Measurements from ENCODE around the gene FKBP6.

DNA sequence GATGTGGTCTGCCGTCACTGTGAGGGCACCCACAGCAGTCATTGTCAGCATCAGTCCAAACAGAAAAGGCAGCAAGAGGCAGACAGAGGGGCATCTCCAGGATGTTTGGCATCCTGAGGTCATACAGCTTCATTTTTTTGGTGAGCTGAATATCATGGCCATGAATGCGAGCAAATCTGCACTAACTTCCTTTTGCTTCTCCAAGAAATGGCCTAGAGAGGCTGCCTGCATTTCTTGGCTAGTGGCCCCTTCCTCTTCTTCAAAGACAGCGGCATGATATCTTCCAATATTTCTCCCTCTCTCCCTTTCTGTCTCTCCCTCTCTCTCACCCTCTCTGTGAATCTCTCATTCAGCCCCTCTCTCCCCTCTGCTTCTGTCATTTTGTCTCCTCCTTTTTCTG lies 24.8 kb downstream of the FKBP6 start:
- TF ChIP-seq, protein P1, sequence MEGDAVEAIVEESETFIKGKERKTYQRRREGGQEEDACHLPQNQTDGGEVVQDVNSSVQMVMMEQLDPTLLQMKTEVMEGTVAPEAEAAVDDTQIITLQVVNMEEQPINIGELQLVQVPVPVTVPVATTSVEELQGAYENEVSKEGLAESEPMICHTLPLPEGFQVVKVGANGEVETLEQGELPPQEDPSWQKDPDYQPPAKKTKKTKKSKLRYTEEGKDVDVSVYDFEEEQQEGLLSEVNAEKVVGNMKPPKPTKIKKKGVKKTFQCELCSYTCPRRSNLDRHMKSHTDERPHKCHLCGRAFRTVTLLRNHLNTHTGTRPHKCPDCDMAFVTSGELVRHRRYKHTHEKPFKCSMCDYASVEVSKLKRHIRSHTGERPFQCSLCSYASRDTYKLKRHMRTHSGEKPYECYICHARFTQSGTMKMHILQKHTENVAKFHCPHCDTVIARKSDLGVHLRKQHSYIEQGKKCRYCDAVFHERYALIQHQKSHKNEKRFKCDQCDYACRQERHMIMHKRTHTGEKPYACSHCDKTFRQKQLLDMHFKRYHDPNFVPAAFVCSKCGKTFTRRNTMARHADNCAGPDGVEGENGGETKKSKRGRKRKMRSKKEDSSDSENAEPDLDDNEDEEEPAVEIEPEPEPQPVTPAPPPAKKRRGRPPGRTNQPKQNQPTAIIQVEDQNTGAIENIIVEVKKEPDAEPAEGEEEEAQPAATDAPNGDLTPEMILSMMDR (IDR thresholded peaks at IDR 0.05): no peak
- TF ChIP-seq, protein P2, sequence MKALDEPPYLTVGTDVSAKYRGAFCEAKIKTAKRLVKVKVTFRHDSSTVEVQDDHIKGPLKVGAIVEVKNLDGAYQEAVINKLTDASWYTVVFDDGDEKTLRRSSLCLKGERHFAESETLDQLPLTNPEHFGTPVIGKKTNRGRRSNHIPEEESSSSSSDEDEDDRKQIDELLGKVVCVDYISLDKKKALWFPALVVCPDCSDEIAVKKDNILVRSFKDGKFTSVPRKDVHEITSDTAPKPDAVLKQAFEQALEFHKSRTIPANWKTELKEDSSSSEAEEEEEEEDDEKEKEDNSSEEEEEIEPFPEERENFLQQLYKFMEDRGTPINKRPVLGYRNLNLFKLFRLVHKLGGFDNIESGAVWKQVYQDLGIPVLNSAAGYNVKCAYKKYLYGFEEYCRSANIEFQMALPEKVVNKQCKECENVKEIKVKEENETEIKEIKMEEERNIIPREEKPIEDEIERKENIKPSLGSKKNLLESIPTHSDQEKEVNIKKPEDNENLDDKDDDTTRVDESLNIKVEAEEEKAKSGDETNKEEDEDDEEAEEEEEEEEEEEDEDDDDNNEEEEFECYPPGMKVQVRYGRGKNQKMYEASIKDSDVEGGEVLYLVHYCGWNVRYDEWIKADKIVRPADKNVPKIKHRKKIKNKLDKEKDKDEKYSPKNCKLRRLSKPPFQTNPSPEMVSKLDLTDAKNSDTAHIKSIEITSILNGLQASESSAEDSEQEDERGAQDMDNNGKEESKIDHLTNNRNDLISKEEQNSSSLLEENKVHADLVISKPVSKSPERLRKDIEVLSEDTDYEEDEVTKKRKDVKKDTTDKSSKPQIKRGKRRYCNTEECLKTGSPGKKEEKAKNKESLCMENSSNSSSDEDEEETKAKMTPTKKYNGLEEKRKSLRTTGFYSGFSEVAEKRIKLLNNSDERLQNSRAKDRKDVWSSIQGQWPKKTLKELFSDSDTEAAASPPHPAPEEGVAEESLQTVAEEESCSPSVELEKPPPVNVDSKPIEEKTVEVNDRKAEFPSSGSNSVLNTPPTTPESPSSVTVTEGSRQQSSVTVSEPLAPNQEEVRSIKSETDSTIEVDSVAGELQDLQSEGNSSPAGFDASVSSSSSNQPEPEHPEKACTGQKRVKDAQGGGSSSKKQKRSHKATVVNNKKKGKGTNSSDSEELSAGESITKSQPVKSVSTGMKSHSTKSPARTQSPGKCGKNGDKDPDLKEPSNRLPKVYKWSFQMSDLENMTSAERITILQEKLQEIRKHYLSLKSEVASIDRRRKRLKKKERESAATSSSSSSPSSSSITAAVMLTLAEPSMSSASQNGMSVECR (CRISPR knock-in tag; IDR thresholded peaks at IDR 0.05; ENCODE audit: borderline replicate concordance): no peak
- TF ChIP-seq SP1 (CRISPR knock-in tag; conservative IDR thresholded peaks at IDR 0.05) (no peak), CBFB (CRISPR knock-in tag; IDR thresholded peaks at IDR 0.05; ENCODE audit: low read depth) (no peak), TP53 (CRISPR knock-in tag; IDR thresholded peaks at IDR 0.05) (no peak), CREM (CRISPR knock-in tag; IDR thresholded peaks at IDR 0.05) (no peak), FOXP1 (CRISPR knock-in tag; IDR thresholded peaks at IDR 0.05; ENCODE audit: borderline replicate concordance) (no peak)
- TF ChIP-seq, protein P3, sequence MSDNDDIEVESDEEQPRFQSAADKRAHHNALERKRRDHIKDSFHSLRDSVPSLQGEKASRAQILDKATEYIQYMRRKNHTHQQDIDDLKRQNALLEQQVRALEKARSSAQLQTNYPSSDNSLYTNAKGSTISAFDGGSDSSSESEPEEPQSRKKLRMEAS (CRISPR knock-in tag; IDR thresholded peaks at IDR 0.05): no peak
- TF ChIP-seq, protein P4, sequence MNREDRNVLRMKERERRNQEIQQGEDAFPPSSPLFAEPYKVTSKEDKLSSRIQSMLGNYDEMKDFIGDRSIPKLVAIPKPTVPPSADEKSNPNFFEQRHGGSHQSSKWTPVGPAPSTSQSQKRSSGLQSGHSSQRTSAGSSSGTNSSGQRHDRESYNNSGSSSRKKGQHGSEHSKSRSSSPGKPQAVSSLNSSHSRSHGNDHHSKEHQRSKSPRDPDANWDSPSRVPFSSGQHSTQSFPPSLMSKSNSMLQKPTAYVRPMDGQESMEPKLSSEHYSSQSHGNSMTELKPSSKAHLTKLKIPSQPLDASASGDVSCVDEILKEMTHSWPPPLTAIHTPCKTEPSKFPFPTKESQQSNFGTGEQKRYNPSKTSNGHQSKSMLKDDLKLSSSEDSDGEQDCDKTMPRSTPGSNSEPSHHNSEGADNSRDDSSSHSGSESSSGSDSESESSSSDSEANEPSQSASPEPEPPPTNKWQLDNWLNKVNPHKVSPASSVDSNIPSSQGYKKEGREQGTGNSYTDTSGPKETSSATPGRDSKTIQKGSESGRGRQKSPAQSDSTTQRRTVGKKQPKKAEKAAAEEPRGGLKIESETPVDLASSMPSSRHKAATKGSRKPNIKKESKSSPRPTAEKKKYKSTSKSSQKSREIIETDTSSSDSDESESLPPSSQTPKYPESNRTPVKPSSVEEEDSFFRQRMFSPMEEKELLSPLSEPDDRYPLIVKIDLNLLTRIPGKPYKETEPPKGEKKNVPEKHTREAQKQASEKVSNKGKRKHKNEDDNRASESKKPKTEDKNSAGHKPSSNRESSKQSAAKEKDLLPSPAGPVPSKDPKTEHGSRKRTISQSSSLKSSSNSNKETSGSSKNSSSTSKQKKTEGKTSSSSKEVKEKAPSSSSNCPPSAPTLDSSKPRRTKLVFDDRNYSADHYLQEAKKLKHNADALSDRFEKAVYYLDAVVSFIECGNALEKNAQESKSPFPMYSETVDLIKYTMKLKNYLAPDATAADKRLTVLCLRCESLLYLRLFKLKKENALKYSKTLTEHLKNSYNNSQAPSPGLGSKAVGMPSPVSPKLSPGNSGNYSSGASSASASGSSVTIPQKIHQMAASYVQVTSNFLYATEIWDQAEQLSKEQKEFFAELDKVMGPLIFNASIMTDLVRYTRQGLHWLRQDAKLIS (CRISPR knock-in tag; IDR thresholded peaks at IDR 0.05; ENCODE audit: borderline replicate concordance): no peak
- TF ChIP-seq, protein P5, sequence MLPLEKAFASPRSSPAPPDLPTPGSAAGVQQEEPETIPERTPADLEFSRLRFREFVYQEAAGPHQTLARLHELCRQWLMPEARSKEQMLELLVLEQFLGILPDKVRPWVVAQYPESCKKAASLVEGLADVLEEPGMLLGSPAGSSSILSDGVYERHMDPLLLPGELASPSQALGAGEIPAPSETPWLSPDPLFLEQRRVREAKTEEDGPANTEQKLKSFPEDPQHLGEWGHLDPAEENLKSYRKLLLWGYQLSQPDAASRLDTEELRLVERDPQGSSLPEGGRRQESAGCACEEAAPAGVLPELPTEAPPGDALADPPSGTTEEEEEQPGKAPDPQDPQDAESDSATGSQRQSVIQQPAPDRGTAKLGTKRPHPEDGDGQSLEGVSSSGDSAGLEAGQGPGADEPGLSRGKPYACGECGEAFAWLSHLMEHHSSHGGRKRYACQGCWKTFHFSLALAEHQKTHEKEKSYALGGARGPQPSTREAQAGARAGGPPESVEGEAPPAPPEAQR (CRISPR knock-in tag; IDR thresholded peaks at IDR 0.05): no peak
- TF ChIP-seq, protein P6, sequence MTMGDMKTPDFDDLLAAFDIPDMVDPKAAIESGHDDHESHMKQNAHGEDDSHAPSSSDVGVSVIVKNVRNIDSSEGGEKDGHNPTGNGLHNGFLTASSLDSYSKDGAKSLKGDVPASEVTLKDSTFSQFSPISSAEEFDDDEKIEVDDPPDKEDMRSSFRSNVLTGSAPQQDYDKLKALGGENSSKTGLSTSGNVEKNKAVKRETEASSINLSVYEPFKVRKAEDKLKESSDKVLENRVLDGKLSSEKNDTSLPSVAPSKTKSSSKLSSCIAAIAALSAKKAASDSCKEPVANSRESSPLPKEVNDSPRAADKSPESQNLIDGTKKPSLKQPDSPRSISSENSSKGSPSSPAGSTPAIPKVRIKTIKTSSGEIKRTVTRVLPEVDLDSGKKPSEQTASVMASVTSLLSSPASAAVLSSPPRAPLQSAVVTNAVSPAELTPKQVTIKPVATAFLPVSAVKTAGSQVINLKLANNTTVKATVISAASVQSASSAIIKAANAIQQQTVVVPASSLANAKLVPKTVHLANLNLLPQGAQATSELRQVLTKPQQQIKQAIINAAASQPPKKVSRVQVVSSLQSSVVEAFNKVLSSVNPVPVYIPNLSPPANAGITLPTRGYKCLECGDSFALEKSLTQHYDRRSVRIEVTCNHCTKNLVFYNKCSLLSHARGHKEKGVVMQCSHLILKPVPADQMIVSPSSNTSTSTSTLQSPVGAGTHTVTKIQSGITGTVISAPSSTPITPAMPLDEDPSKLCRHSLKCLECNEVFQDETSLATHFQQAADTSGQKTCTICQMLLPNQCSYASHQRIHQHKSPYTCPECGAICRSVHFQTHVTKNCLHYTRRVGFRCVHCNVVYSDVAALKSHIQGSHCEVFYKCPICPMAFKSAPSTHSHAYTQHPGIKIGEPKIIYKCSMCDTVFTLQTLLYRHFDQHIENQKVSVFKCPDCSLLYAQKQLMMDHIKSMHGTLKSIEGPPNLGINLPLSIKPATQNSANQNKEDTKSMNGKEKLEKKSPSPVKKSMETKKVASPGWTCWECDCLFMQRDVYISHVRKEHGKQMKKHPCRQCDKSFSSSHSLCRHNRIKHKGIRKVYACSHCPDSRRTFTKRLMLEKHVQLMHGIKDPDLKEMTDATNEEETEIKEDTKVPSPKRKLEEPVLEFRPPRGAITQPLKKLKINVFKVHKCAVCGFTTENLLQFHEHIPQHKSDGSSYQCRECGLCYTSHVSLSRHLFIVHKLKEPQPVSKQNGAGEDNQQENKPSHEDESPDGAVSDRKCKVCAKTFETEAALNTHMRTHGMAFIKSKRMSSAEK (CRISPR knock-in tag; IDR thresholded peaks at IDR 0.05; ENCODE audit: borderline replicate concordance): no peak
- TF ChIP-seq, protein P7, sequence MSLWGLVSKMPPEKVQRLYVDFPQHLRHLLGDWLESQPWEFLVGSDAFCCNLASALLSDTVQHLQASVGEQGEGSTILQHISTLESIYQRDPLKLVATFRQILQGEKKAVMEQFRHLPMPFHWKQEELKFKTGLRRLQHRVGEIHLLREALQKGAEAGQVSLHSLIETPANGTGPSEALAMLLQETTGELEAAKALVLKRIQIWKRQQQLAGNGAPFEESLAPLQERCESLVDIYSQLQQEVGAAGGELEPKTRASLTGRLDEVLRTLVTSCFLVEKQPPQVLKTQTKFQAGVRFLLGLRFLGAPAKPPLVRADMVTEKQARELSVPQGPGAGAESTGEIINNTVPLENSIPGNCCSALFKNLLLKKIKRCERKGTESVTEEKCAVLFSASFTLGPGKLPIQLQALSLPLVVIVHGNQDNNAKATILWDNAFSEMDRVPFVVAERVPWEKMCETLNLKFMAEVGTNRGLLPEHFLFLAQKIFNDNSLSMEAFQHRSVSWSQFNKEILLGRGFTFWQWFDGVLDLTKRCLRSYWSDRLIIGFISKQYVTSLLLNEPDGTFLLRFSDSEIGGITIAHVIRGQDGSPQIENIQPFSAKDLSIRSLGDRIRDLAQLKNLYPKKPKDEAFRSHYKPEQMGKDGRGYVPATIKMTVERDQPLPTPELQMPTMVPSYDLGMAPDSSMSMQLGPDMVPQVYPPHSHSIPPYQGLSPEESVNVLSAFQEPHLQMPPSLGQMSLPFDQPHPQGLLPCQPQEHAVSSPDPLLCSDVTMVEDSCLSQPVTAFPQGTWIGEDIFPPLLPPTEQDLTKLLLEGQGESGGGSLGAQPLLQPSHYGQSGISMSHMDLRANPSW (CRISPR knock-in tag; conservative IDR thresholded peaks at IDR 0.05; ENCODE audit: low read depth): no peak

Data from WTC11 (cell line).